AG04449 (cell line): ENCODE measurements around the gene ARHGEF7.

Experiments used
- CTCF ChIA-PET: fragments of 350-600 bp; formaldehyde crosslinking; extraction: SDS; loops from one replicate; lab custom pipeline; 2021; ENCODE audit warnings: antibody characterized with exemption; lab: Yijun Ruan, JAX
- POLR2A ChIA-PET: fragments of 400-600, 350-600 bp; formaldehyde crosslinking; extraction: SDS; loops from one replicate; lab custom pipeline; 2020; ENCODE audit warnings: antibody characterized with exemption, inconsistent platforms; lab: Yijun Ruan, JAX
- DNase-seq: peaks from one replicate; pipeline ENCODE4 v3.0.0-alpha.2; 2010; ENCODE audit warnings: low read depth, low spot score
- H3K4me3 ChIP-seq: 2 replicates; pipeline ENCODE4 v1.5.1; 2011; ENCODE audit warnings: low read depth, mild to moderate bottlenecking, control low read depth, low read length
- TF ChIP-seq, protein P1 (sequence below): IDR thresholded peaks from one replicate; pipeline ENCODE4 v1.5.1; 2011; ENCODE audit warnings: mild to moderate bottlenecking, moderate library complexity, low read length, control low read depth, inconsistent platforms; ENCODE audit not compliant: insufficient read depth; ENCODE audit errors: missing control alignments

Gene ARHGEF7

DNA sequence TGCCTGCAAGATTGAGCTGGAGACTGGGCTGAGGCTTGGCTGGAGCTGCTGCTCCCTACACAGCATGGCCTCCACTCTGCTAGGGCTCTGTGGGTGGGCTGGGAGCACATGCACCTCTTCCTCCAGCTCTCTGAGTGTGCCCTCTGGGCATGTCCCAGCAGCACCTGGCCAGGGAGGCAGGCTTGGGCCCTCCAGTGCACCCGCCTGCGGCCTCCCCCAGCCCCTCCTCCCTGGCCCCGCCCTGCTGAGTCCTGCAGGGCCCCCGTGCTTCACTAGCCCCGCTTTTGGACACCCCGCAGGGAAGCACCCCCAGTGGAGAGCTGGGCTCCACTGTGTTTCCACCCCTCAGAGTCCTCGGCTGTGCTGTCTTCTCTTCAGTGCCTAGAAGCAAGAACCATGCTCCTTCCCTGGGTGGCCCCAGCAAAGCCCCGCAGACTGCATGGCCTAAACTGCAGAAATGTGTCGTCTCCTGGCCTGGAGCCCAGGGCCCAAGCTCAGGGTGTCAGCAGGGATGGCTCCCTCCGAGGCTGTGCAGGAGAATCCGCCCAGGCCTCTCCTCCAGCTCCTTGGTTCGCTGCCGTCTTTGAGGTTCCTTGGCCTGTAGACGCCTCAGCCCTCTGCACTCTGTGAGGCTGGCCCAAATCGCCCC, 200.4 kb downstream of the ARHGEF7 start:
- TF ChIP-seq, protein P1, sequence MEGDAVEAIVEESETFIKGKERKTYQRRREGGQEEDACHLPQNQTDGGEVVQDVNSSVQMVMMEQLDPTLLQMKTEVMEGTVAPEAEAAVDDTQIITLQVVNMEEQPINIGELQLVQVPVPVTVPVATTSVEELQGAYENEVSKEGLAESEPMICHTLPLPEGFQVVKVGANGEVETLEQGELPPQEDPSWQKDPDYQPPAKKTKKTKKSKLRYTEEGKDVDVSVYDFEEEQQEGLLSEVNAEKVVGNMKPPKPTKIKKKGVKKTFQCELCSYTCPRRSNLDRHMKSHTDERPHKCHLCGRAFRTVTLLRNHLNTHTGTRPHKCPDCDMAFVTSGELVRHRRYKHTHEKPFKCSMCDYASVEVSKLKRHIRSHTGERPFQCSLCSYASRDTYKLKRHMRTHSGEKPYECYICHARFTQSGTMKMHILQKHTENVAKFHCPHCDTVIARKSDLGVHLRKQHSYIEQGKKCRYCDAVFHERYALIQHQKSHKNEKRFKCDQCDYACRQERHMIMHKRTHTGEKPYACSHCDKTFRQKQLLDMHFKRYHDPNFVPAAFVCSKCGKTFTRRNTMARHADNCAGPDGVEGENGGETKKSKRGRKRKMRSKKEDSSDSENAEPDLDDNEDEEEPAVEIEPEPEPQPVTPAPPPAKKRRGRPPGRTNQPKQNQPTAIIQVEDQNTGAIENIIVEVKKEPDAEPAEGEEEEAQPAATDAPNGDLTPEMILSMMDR: no peak
- ChIA-PET POLR2A (no interaction called here), CTCF (interaction anchor here (1.1 kb wide), 1 partner anchor 247 kb away, joined by 4 read pairs; no protein-coding TSS in a partner anchor)
- no peak overlapping the region for H3K4me3 ChIP-seq
- DNase-seq: no peak

- CTCF ChIA-PET: interaction anchor here (1.1 kb wide), 1 partner anchor 248 kb away, joined by 4 read pairs; no protein-coding TSS in a partner anchor
- POLR2A ChIA-PET: no interaction called here
- TF ChIP-seq, protein P1: no peak
- no peak for DNase-seq
- H3K4me3 ChIP-seq: no peak overlapping the region
Observed at GRCh38 chr13:111316161-111316730, 201.1 kb downstream of the ARHGEF7 start.

DNA sequence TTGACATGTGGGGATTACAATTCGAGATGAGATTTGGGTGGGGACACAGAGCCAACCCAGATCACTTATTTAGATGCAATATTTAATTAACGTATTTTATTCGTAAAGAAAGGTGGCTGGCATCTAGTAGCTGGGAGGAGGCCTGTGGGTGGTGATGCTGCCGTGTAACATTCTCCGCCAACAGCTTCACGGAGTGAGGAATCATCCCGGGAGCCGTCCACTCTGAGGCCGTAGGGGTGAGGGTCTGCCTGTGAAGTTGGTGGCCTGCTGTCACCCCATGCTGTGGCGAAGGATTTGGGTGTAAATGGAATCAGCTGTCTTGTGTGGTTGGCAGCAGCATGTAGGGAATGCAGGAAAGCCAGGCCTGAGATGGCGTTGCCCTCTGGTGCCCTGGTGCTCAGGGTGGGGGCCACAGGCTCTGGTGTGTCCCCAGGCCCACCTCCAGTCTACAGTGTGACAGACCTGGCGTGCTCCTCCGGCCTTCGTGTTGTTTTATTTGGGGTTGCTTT, 202.0 kb downstream of the ARHGEF7 start:
- H3K4me3 ChIP-seq: no peak overlapping the region
- ChIA-PET CTCF (interaction anchor here (1.6 kb wide), 1 partner anchor 250 kb away, joined by 3 read pairs; no protein-coding TSS in a partner anchor), POLR2A (no interaction called here)
- DNase-seq: no peak
- TF ChIP-seq, protein P1: no peak

DNA sequence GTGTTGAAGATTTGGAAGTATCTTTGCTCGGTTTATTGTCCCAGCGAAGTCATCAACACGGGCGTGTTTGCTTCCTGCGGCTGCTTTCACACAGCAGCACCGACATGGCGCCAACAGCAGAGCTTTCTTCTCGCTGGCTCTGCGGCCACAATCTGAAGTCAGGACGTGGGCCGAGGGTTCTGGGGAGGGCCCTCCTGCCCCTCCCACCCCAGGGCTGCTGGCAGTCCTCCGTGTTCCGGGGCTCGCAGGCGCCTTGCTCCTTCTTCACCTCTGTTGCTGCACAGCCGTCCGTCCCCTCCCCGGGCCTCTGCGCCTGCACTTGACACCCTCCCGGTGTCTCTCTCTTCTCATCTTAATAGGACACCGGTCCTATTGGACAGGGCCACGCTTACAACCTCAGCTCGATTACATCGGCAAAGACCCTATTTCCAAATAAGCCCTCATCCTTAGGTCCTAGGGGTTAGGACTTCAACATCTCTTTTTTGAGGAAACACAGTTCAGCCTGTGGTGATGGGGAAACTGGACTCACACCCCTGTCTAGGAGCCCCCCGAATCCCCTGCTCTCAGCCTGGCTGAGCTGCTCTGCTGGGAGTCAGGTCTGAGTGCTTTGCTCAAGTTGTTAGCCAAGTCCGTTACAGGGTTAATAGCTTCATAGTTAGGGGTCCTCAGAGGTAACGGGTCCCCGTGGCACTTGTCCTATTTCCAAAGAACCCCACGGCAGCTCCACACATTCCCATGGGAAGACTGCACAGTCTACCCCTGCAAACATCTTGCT, 202.6 kb downstream of the ARHGEF7 start:
- H3K4me3 ChIP-seq: no peak overlapping the region
- ChIA-PET POLR2A (no interaction called here), CTCF (interaction anchor here (1.6 kb wide), 1 partner anchor 251 kb away, joined by 3 read pairs; no protein-coding TSS in a partner anchor)
- DNase-seq: no peak
- TF ChIP-seq, protein P1: no peak

DNA sequence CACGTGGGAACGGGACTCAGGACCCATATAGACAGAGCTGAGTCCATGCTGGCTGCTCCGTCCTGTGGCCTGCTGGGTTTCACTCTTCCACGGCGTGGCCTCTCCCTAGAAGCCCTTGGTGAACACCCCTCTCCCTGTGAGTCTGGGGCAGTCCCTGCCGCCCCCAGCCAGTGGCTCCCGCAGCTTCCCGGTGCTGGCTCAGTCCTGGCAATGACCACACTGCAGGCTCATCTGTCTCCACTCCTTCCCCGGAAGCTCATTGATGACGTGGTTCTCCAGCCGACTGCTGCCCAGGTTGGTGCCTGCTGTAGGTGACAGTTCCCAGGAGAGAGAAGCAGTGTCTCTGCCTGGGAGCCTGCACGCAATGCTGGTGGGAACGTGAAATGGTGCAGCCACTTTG, 203.3 kb downstream of the ARHGEF7 start:
- no peak overlapping the region for H3K4me3 ChIP-seq
- CTCF ChIA-PET: interaction anchor here (1.6 kb wide), 1 partner anchor 251 kb away, joined by 3 read pairs; no protein-coding TSS in a partner anchor
- no peak for DNase-seq
- POLR2A ChIA-PET: no interaction called here
- TF ChIP-seq, protein P1: no peak
